Activated CD4-positive, alpha-beta T cell treated with anti-CD3 and anti-CD28 coated beads for 1 hour (primary cell): ENCODE measurements around the gene SNX10.
"Not testable (repeated sequence)": the region's sequence is repeated elsewhere in the genome, so short reads cannot be mapped to it uniquely, and the experiment has no call there.

Experiments used
- DNase-seq: peaks from one replicate; pipeline ENCODE4 v3.0.0-alpha.2; 2020

Gene SNX10

GRCh38 chr7:26291699-26292538, at the start of gene SNX10:
Gene SNX10, plus strand, starts transcription at chr7:26291862. Its CDS starts 54,581 bp downstream, at chr7:26346443.
- DNase-seq: peak; percentile 51

DNA sequence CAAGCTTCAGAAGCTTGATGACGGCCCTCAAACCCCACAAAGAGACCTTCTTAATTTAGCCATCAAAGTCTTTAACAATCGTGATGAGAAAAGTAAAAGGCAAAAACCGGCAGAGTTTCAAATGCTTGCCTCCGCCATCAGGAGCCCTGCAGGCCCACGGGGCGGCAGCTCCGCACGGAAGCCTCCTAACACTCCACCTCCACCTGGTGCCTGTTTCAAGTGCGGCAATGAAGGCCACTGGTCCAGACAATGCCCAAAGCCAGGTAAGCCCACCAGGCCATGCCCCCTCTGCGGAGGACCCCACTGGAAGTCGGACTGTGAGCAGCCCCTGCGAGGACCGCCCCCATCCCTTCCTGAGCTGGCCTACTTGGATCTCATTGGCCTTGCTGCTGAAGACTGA, 46.5 kb upstream of the SNX10 start:
- DNase-seq: no peak

DNA sequence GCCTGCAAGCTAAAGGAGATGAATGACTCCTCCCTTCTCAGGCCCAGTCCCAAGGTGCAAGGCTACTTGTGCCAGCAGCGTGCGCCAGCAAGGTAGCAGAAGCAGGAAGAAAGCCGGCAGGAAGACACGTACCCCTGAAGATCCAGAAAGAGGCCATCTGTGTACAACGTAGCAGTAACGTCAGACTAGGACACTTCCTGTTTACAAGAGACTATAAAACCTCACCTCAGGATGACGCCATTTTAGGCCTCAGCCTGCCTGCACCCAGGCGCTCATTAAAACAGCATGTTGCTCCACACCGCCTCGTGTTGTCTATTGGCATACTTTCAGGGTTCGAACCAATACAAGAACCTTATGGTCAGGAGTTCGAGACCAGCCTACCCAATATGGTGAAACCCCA, 41.4 kb upstream of the SNX10 start:
- DNase-seq: no peak

GRCh38 chr7:26261866-26262265, 29.8 kb upstream of the SNX10 start:
- DNase-seq: not testable (repeated sequence)

DNA sequence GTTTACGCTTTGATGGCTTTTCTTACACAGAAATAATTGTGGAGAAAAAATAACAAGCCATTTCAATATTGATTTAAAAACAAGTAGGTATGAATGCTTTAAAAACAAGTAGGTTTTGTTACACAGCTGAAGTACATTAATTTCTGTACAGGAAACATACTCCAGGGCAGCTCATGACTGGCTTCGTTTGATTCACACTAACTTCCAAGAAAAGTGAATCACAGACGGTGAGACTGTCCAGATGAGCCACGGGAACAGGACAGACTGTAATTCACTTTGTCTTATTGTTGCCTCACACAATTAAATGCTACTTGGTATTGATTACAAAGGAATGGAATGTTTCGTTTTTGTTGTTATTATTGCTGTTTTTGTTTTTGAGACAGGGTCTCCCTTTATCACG, 26.6 kb upstream of the SNX10 start:
- no peak for DNase-seq

GRCh38 chr7:26265499-26266075, 26.1 kb upstream of the SNX10 start:
- DNase-seq: no peak

- DNase-seq: no peak
Measured at GRCh38 chr7:26267601-26268166, 24.0 kb upstream of the SNX10 start.

GRCh38 chr7:26275213-26275612, 16.4 kb upstream of the SNX10 start:
- no peak for DNase-seq

DNA sequence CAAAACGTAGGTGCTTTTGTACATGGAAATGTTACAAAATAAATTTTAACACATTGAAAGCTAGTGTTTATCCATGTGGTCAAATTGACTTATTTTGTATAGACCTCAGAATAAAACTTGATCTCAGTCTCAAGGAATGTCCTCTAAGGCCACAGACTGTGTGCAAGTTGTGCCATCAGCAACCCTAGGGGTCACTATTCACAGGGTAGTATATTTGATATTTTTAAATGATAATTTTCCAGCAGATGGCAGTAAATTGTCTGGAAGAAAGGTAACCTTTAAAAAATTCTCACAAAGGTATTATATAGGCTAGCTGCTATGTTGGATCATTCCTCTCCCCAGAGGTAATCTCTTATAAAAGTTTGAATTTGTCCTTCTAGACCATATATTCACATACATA, 12.9 kb upstream of the SNX10 start:
- no peak for DNase-seq

- no peak for DNase-seq
Measured at GRCh38 chr7:26279405-26279804, 12.3 kb upstream of the SNX10 start.

GRCh38 chr7:26280097-26280496, 11.6 kb upstream of the SNX10 start:
- DNase-seq: no peak

DNA sequence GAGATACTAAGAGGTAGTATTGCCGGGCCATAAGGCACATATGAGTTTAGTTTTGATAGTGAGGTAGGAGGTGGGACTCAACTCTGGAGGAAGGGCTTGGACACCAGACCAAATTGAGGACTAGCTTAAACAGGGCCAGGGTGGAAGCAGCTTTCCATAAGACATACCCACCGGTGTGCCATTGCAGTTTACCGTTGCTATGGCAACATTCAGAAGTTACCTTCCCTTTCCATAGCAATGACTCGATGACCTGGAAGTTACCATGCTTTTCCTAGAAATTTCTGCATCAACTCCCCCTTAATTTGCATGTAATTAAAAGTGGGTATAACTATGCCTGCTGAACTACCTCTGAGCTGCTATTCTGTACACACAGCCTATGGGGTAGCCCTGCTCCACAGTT, 10.9 kb upstream of the SNX10 start:
- DNase-seq: no peak

GRCh38 chr7:26284477-26284876, 7.2 kb upstream of the SNX10 start:
- DNase-seq: no peak

- no peak for DNase-seq
Measured at GRCh38 chr7:26284995-26285632, 6.5 kb upstream of the SNX10 start.

GRCh38 chr7:26286157-26286556, 5.5 kb upstream of the SNX10 start:
- no peak for DNase-seq

GRCh38 chr7:26288126-26288525, 3.5 kb upstream of the SNX10 start:
- not testable (repeated sequence) for DNase-seq

DNA sequence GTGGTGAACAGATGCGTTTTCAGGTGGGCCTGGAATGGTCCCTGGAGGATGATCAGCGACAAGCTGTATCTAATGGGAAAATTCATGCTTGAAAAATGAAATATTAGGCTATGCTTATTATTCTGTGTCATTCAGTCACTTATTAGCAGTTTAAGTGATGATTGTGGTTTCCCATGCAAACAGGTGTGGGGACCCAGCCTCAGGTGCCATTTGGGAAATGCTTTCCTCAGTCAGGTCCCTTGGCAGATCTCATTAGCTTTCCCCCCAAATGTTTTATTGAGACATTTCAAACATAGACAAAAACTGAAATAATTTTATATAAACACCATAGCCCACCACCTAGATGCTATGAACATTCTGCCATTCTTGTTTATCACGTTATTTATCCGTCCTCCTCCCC, 411 bp upstream of the SNX10 start:
- no peak for DNase-seq

DNA sequence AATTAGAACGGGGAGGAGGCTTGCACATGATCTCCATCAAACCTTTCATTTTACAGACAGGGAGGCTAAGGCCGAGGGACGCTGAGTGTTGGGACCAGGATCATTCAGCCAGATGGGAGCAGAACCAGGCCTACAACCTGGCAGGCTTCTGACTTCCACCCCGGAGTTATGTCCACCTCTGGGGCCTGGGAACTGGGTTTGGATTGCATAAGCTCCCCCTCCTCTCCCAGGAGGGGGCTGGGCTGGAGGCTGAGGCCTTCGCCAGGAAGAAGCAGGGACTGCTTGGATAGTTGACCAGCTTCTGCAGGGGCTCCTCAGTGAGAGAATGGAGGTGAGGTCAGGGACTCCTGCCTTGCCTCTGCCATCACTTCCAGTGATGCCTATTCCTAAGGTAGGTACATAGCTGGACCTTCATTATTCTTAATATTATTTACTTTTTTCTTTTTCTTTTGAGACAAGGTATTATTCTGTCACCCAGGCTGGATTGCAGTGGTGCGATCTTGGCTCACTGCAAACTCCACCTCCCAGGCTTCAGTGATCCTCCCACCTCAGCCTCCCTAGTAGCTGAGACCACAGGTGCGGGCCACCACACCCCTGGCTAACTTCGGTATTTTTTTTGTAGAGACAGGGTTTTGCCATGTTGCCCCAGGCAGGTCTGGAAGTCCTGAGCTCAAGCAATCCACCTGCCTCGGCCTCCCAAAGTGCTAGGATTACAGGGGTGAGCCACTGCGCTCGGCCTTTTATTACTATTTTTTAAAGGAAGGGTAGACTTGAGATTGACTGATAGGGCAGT, 1.3 kb downstream of the SNX10 start:
- DNase-seq: no peak

DNA sequence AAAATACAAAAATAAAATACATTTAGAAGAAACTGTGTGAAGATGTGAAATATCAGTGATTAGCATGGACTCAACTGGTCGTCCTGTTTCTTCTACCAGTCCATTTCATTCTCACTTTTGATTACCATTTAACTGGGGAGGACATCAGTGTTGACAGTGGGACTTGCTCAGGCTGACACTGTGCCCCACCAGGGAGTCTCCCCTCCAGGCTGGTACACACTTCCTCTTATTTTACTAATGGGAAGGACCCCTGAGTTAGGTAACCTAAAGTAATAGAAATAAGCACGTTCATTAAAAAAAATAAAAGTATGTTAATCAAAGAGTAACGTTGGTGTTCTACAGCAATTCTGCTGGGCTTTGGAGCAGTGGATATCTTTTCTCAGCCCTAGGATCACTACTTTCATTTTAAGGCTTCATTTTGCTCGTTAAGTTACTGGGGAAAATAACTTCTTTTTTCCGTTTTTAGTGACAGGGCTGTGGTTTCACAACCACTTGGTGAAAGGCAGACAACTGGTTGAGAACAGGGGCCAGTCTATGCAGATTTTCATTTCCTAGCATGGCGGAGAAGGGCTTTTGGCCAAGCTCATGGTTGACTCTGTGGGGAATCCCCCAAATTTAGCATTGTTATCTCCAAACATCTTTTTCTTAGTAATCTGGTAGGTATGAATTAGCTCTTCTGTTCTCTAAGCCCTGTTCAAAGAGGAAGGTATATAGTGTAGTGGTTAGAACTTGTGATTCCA, 2.1 kb downstream of the SNX10 start:
- DNase-seq: peak; percentile 12

DNA sequence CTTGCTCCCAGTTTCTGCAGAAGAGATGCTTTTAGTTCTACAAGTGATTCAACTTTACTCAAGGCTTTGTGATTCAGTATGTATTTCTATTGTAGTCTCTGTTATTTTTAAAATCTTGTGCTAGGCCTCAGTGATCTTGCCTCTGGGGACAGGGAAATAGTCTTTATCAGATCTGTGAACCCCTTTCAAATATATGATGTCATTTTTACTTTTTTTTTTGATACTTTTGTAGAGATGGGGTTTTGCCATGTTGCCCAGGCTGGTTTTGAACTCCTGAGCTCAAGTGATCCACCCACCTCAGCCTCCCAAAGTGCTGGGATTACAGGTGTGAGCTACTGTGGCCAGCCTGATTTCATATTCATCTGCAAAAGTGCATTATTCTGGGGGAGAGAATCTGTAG, 3.4 kb downstream of the SNX10 start:
- DNase-seq: no peak

- no peak for DNase-seq
Measured at GRCh38 chr7:26295586-26295985, 3.9 kb downstream of the SNX10 start.

GRCh38 chr7:26298472-26299058, 6.9 kb downstream of the SNX10 start:
- DNase-seq: no peak
